SK-N-SH (cell line): ENCODE measurements around the gene CHD5. TPM values are rescaled to one million over a fixed set of nuclear protein-coding genes. Genes with fewer than 3 reads are reported as not detected.
A peak's percentile ranks its signal among the peaks of the same experiment; 100 is the strongest.

ENCODE experiments used
- CTCF ChIA-PET: fragments of 300-600, 350-600 bp; formaldehyde crosslinking; extraction: SDS; loops from one replicate; lab custom pipeline; 2021; lab: Yijun Ruan, JAX
- POLR2A ChIA-PET: fragments of 350-600 bp; sonication (Branson Sonifier 250); formaldehyde crosslinking; extraction: SDS; loops from one replicate; lab custom pipeline; 2020; ENCODE audit warnings: antibody characterized with exemption, inconsistent platforms; lab: Yijun Ruan, JAX
- DNase-seq: peaks from one replicate; pipeline ENCODE4 v3.0.0; 2012
- H2AFZ ChIP-seq: fragments of 200-600 bp; sonication (generic); 2 replicates; pipeline ENCODE4 v1.8.1; 2016; ENCODE audit warnings: antibody characterized with exemption, mild to moderate bottlenecking, low read depth
- H3F3A ChIP-seq: fragments of 200-600 bp; sonication (generic); replicated peaks from 2 replicates; pipeline ENCODE3; 2016; ENCODE audit warnings: antibody characterized with exemption, mild to moderate bottlenecking; ENCODE audit not compliant: insufficient read depth
- H3K27ac ChIP-seq, 2 experiments: fragments of 200-500 bp in 1 of 2; fragments of 200-600 bp in 1 of 2; sonication (Bioruptor generic) in 1 of 2; sonication (generic), shearing (Covaris generic) in 1 of 2; 2 replicates each; pipeline versions ENCODE4 v1.5.1 to v1.6.1; 2014 to 2016; ENCODE audit warnings: low read depth in 2 of 2, inconsistent platforms in 1 of 2, low read length in 1 of 2, mild to moderate bottlenecking in 1 of 2, mixed read lengths in 1 of 2
- H3K27me3 ChIP-seq: fragments of 200-600 bp; sonication (generic), shearing (Covaris generic); 2 replicates; pipeline ENCODE4 v1.6.1; 2016; ENCODE audit warnings: mixed run types; ENCODE audit not compliant: insufficient read depth
- H3K36me3 ChIP-seq, 2 experiments: fragments of 200-500 bp in 1 of 2; fragments of 200-600 bp in 1 of 2; sonication (Bioruptor generic) in 1 of 2; sonication (generic) in 1 of 2; replicated peaks in 1 of 2; 2 replicates each; pipeline versions ENCODE3 to v1.5.1; 2014 to 2016; ENCODE audit warnings: low read length in 1 of 2, mild to moderate bottlenecking in 1 of 2; ENCODE audit not compliant: insufficient read depth in 2 of 2, control insufficient read depth in 1 of 2
- H3K4me1 ChIP-seq, 2 experiments: fragments of 200-500 bp in 1 of 2; fragments of 200-600 bp in 1 of 2; sonication (Bioruptor generic) in 1 of 2; sonication (generic), shearing (Covaris generic) in 1 of 2; 2 replicates each; pipeline versions ENCODE4 v1.5.1 to v1.6.1; 2014 to 2016; ENCODE audit warnings: low read depth in 1 of 2, low read length in 1 of 2, mixed run types in 1 of 2; ENCODE audit not compliant: insufficient read depth in 2 of 2, control insufficient read depth in 1 of 2
- H3K4me2 ChIP-seq: fragments of 200-600 bp; sonication (generic), shearing (Covaris generic); 2 replicates; pipeline ENCODE4 v1.6.1; 2017; ENCODE audit warnings: mixed run types
- H3K4me3 ChIP-seq, 2 experiments: fragments of 200-500 bp in 1 of 2; fragments of 200-600 bp in 1 of 2; sonication (Bioruptor generic) in 1 of 2; sonication (generic), shearing (Covaris generic) in 1 of 2; 2 replicates each; pipeline versions ENCODE4 v1.5.1 to v1.8.1; 2014 to 2016; ENCODE audit warnings: low read depth in 2 of 2, inconsistent platforms in 1 of 2, low read length in 1 of 2, mild to moderate bottlenecking in 1 of 2, mixed read lengths in 1 of 2, moderate library complexity in 1 of 2
- H3K79me2 ChIP-seq: fragments of 200-600 bp; sonication (generic); 2 replicates; pipeline ENCODE4 v1.8.1; 2017; ENCODE audit warnings: mild to moderate bottlenecking; ENCODE audit not compliant: insufficient read depth
- H3K9ac ChIP-seq: fragments of 200-600 bp; sonication (generic); 2 replicates; pipeline ENCODE4 v1.6.1; 2017; ENCODE audit warnings: mixed run types
- H3K9me2 ChIP-seq: fragments of 200-600 bp; sonication (generic); 2 replicates; pipeline ENCODE4 v1.6.1; 2017; ENCODE audit warnings: mixed run types
- H3K9me3 ChIP-seq: fragments of 200-600 bp; sonication (generic); 2 replicates; pipeline ENCODE4 v1.6.1; 2017; ENCODE audit warnings: mixed run types, mild to moderate bottlenecking, moderate library complexity
- H4K20me1 ChIP-seq: fragments of 200-600 bp; sonication (generic); 2 replicates; pipeline ENCODE4 v1.6.1; 2017; ENCODE audit warnings: mild to moderate bottlenecking, mixed run types; ENCODE audit not compliant: insufficient read depth
- FOSL2 ChIP-seq: IDR thresholded peaks from 2 replicates; pipeline ENCODE4 v1.4.0; 2012; ENCODE audit warnings: low read depth, mild to moderate bottlenecking, moderate library complexity, borderline replicate concordance
- GABPA ChIP-seq: IDR thresholded peaks from 2 replicates; pipeline ENCODE4 v1.4.0; 2012; ENCODE audit warnings: low read depth, mild to moderate bottlenecking
- GATA2 ChIP-seq: sonication (generic); formaldehyde crosslinking; IDR thresholded peaks from 2 replicates; pipeline ENCODE4 v1.5.0; 2020; ENCODE audit warnings: mild to moderate bottlenecking, missing genetic modification reagents
- NFIC ChIP-seq: IDR thresholded peaks from 2 replicates; pipeline ENCODE4 v1.4.0; 2012; ENCODE audit warnings: borderline replicate concordance
- POLR2AphosphoS5 ChIP-seq: IDR thresholded peaks from 2 replicates; pipeline ENCODE4 v1.6.1; 2012; ENCODE audit warnings: low read depth, low read length
- RAD21 ChIP-seq: IDR thresholded peaks from 2 replicates; pipeline ENCODE4 v1.6.1; 2012; ENCODE audit warnings: mild to moderate bottlenecking, low read length
- REST ChIP-seq: IDR thresholded peaks from 2 replicates; pipeline ENCODE4 v1.6.1; 2012; ENCODE audit warnings: mild to moderate bottlenecking, low read depth, low read length, moderate library complexity
- RFX5 ChIP-seq: IDR thresholded peaks from 2 replicates; pipeline ENCODE4 v1.6.1; 2012; ENCODE audit warnings: mild to moderate bottlenecking, improper control_type of control experiment, low read length
- RXRA ChIP-seq: IDR thresholded peaks from 2 replicates; pipeline ENCODE4 v1.4.0; 2012; ENCODE audit warnings: low read depth, mild to moderate bottlenecking, borderline replicate concordance
- TAF1 ChIP-seq: IDR thresholded peaks from 2 replicates; pipeline ENCODE4 v1.6.1; 2012; ENCODE audit warnings: low read depth, mild to moderate bottlenecking, low read length, moderate library complexity, borderline replicate concordance
- WGBS: methylation state at CpG from one replicate; pipeline ENCODE4 v1.1.6; 2017; ENCODE audit warnings: low lambda C conversion rate; 5-methylcytosine and 5-hydroxymethylcytosine counted together
- polyA plus RNA-seq, 3 experiments: library from polyadenylated mRNA; depleted of rRNA; stranded (reverse); fragments of >200 nt; gene quantifications; 2 replicates each; pipeline ENCODE4 v1.2.3, GENCODE V29; 2012
- TF ChIP-seq, protein P1 (sequence below): fragments of 200-600 bp; sonication (generic); IDR thresholded peaks from 2 replicates; pipeline ENCODE4 v1.6.1; 2017; ENCODE audit warnings: antibody characterized with exemption, mild to moderate bottlenecking, moderate library complexity
- TF ChIP-seq, protein P2 (sequence below): IDR thresholded peaks from 2 replicates; pipeline ENCODE4; 2012

Gene CHD5
- polyA plus RNA-seq, 1 of the 3 experiments (the other 2 are of a cell fraction) = 0.26 TPM

DNA sequence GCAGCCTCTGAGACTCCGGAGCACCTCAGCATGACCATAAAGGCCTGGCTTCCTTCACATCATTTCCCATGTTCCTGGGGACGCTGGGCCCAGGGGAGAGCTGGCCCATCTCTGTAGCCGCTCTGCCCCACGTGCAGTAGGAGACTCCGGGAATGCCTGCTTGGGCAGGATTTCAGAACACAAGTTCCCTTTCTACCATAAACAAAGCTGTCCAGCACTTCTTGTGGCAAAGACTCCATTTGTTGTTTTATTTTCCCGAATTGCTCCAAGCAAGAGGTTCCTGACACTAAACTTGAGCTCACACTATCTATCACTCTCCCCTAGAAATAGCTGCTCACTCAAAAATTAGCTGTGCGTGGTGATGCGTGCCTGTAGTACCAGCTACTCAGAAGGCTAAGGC, 21.9 kb downstream of the CHD5 start:
- no peaks in the 10 kb centered on the region for H3K27me3 ChIP-seq
- H3K4me1 ChIP-seq = peaks cover 0 to 27% of the 10 kb centered on the region in 2 experiments; a peak in 1 of 4 replicates
- no peak overlapping the region for H3K27ac ChIP-seq
- CTCF ChIA-PET = interaction anchor here (1.2 to 1.6 kb wide), 4 partner anchors 11 to 105 kb away, joined by 3 to 7 read pairs (median 5); no protein-coding TSS in a partner anchor
- H3K9me2 ChIP-seq = no peaks in the 10 kb centered on the region
- no peaks in the 10 kb centered on the region for H3K9me3 ChIP-seq
- H3F3A ChIP-seq = peaks cover 4% of the 10 kb centered on the region
- no peak overlapping the region for H3K4me3 ChIP-seq
- H2AFZ ChIP-seq = no peak overlapping the region
- H3K9ac ChIP-seq = no peak overlapping the region
- WGBS = 89% methylated on average over 8 of the region's 8 CpGs
- no peak overlapping the region for H3K4me2 ChIP-seq
- H3K36me3 ChIP-seq = no peaks in the 10 kb centered on the region
- H4K20me1 ChIP-seq = no peaks in the 10 kb centered on the region
- POLR2A ChIA-PET = no interaction called here
- DNase-seq = no peak
- no peaks in the 10 kb centered on the region for H3K79me2 ChIP-seq
- no peak for TF ChIP-seq RXRA
- no peak for TF ChIP-seq RFX5
- no peak for TF ChIP-seq GATA2 (CRISPR knock-in tag)
- TF ChIP-seq, protein P1, sequence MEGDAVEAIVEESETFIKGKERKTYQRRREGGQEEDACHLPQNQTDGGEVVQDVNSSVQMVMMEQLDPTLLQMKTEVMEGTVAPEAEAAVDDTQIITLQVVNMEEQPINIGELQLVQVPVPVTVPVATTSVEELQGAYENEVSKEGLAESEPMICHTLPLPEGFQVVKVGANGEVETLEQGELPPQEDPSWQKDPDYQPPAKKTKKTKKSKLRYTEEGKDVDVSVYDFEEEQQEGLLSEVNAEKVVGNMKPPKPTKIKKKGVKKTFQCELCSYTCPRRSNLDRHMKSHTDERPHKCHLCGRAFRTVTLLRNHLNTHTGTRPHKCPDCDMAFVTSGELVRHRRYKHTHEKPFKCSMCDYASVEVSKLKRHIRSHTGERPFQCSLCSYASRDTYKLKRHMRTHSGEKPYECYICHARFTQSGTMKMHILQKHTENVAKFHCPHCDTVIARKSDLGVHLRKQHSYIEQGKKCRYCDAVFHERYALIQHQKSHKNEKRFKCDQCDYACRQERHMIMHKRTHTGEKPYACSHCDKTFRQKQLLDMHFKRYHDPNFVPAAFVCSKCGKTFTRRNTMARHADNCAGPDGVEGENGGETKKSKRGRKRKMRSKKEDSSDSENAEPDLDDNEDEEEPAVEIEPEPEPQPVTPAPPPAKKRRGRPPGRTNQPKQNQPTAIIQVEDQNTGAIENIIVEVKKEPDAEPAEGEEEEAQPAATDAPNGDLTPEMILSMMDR = no peak
- TF ChIP-seq, protein P2, sequence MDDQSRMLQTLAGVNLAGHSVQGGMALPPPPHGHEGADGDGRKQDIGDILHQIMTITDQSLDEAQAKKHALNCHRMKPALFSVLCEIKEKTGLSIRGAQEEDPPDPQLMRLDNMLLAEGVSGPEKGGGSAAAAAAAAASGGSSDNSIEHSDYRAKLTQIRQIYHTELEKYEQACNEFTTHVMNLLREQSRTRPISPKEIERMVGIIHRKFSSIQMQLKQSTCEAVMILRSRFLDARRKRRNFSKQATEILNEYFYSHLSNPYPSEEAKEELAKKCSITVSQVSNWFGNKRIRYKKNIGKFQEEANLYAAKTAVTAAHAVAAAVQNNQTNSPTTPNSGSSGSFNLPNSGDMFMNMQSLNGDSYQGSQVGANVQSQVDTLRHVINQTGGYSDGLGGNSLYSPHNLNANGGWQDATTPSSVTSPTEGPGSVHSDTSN = no peak
- no peak for TF ChIP-seq NFIC

DNA sequence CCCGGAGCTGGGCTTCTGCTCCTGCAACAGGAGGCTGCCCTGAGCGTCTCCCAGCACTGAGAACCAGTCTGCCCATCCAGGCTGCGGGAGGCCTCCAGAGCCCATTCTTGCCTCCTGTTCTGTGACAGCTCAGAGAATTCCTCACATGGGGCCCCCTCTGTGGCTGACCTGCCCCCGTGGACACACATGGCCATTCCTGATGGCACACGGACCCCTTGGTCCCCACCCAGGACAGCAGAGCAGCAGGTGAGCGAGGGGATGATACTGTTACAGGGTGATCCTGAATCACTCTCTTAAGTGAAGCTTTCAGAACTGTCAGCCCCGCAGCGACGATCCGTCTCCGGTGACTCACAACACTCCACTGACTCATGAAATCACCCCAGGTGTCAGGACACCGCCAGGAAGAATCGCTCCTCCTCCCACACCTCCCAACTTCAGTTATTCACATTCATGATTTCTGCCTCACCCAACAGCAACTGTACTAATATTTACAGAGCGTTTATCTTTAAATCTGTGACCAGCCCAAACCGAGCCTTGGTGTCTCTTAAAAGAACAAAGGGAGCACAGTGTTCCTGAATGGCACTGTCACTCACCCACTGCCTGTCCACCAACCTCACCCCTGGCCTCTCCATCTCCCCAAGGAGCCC, 22.5 kb downstream of the CHD5 start:
- Histone ChIP-seq H3F3A (peaks cover 4% of the 10 kb centered on the region), H3K9ac (no peak overlapping the region), H3K4me3 (no peak overlapping the region), H3K79me2 (no peaks in the 10 kb centered on the region), H3K9me3 (no peaks in the 10 kb centered on the region)
- no peak for DNase-seq
- CTCF ChIA-PET = interaction anchor here (1.2 to 1.6 kb wide), 3 partner anchors 10 to 104 kb away, joined by 3 to 5 read pairs (median 5); no protein-coding TSS in a partner anchor
- no peak for TF ChIP-seq TAF1
- TF ChIP-seq FOSL2 = peak; percentile 52; the same call in 1 of the 2 replicates
- TF ChIP-seq GABPA = no peak
- no peak for TF ChIP-seq POLR2AphosphoS5
- TF ChIP-seq REST = no peak
- no peak for TF ChIP-seq RAD21
- TF ChIP-seq, protein P2 = peak; percentile 47
- TF ChIP-seq, all 33 proteins: peak for 2
- no peak overlapping the region for H2AFZ ChIP-seq
- no peaks in the 10 kb centered on the region for H4K20me1 ChIP-seq
- H3K9me2 ChIP-seq = no peaks in the 10 kb centered on the region
- H3K27me3 ChIP-seq = no peaks in the 10 kb centered on the region
- peaks cover 0 to 22% of the 10 kb centered on the region in 2 experiments; a peak in 1 of 4 replicates for H3K4me1 ChIP-seq
- POLR2A ChIA-PET = no interaction called here
- H3K27ac ChIP-seq = no peak overlapping the region
- WGBS = 20% methylated on average over 9 of the region's 15 CpGs
- H3K36me3 ChIP-seq = no peaks in the 10 kb centered on the region
- H3K4me2 ChIP-seq = 0 out of 2 replicates have a peak overlapping the region, but pooled peaks have one; percentile 33
